K562 (cell line): ENCODE measurements around the gene SDC3. TPM values are rescaled to one million over a fixed set of nuclear protein-coding genes. Genes with fewer than 3 reads are reported as not detected.
A peak's percentile ranks its signal among the peaks of the same experiment; 100 is the strongest.

Experiments
- AFF4 ChIP-seq: sonication (generic); formaldehyde crosslinking; IDR thresholded peaks from 2 replicates; pipeline ENCODE4 v1.8.0; 2023; ENCODE audit warnings: mild to moderate bottlenecking, missing genetic modification reagents
- CTCF ChIP-seq, 3 experiments: IDR thresholded peaks in 2 of 3; conservative IDR thresholded peaks in 1 of 3; 2 replicates each; pipeline ENCODE4 v1.5.1; 2011 to 2012; ENCODE audit warnings: low read length in 3 of 3, mild to moderate bottlenecking in 3 of 3, control low read depth in 2 of 3, improper control_type of control experiment in 1 of 3, inconsistent platforms in 1 of 3, low read depth in 1 of 3, mixed read lengths in 1 of 3, moderate library complexity in 1 of 3; ENCODE audit not compliant: insufficient read depth in 2 of 3
- GTF3C2 ChIP-seq: IDR thresholded peaks from 3 replicates; pipeline ENCODE4 v1.6.1; 2011; ENCODE audit warnings: borderline replicate concordance, mild to moderate bottlenecking, moderate library complexity; ENCODE audit not compliant: insufficient read length; ENCODE audit errors: extremely low read depth
- HMGN3 ChIP-seq: IDR thresholded peaks from 2 replicates; pipeline ENCODE4 v1.6.1; 2011; ENCODE audit warnings: borderline replicate concordance, low read depth, mild to moderate bottlenecking, mixed read lengths, low read length; ENCODE audit not compliant: insufficient read length; ENCODE audit errors: extremely low read depth
- LCOR ChIP-seq: sonication (generic); formaldehyde crosslinking; IDR thresholded peaks from 2 replicates; pipeline ENCODE4 v1.8.0; 2022; ENCODE audit warnings: mild to moderate bottlenecking, missing genetic modification reagents
- MAX ChIP-seq: sonication (generic); formaldehyde crosslinking; IDR thresholded peaks from 2 replicates; pipeline ENCODE4 v1.9.0; 2022; ENCODE audit warnings: mild to moderate bottlenecking, missing genetic modification reagents
- TBP ChIP-seq: optimal IDR thresholded peaks from 2 replicates; pipeline ENCODE3; 2011; ENCODE audit warnings: low read depth, low read length, improper control_type of control experiment
- U2AF1 ChIP-seq: fragments of 200-400 bp; formaldehyde crosslinking; optimal IDR thresholded peaks from 2 replicates; pipeline ENCODE3; 2017; ENCODE audit warnings: mild to moderate bottlenecking, low read depth, low read length, moderate library complexity
- U2AF2 ChIP-seq: fragments of 200-400 bp; formaldehyde crosslinking; optimal IDR thresholded peaks from 2 replicates; pipeline ENCODE3; 2017; ENCODE audit warnings: low read depth, mild to moderate bottlenecking, low read length
- XRCC5 ChIP-seq: fragments of 200-400 bp; formaldehyde crosslinking; IDR thresholded peaks from 2 replicates; pipeline ENCODE4 v1.6.1; 2017; ENCODE audit warnings: low read depth, mild to moderate bottlenecking, low read length
- ZNF830 ChIP-seq: fragments of 250-450 bp; sonication (Bioruptor Pico); IDR thresholded peaks from 2 replicates; pipeline ENCODE4 v1.5.0; 2021; ENCODE audit warnings: mild to moderate bottlenecking
- polyA plus RNA-seq, 8 experiments: library from polyadenylated mRNA; depleted of rRNA in 4 of 8; stranded (reverse) in 5 of 8; unstranded in 3 of 8; fragments of >200 nt; fragmentation: Nextera tagmentation in 2 of 8; fragmentation: Illumina TruSeq in 1 of 8; extraction: Ambion mirVana in 2 of 8; extraction: Trizol in 1 of 8; gene quantifications; 2 replicates each; pipeline versions ENCODE4 v1.2.1 to v1.2.3, GENCODE V29; 2011 to 2014; ENCODE audit warnings: inconsistent platforms in 1 of 8, missing spikeins in 1 of 8
- total RNA-seq, 7 experiments: library from RNA; depleted of rRNA in 6 of 7; stranded (reverse); fragments of >200 nt in 6 of 7; fragmentation: Illumina TruSeq in 2 of 7; extraction: Trizol in 2 of 7; gene quantifications; 2 replicates each; pipeline versions ENCODE4 v1.2.1 to v1.2.3, GENCODE V29; 2011 to 2021; ENCODE audit warnings: low replicate concordance in 1 of 7

The SDC3 gene
- total and polyA plus RNA-seq, 9 of the 15 experiments (the other 6 are each of a cell fraction or from before 2014, with no cell fraction given): 0.38 to 44.1 (median 12.1) TPM

- TF ChIP-seq GTF3C2 (no peak), U2AF2 (no peak), CTCF (IDR thresholded peaks at IDR 0.05 in 2 of 3, conservative IDR thresholded peaks at IDR 0.05 in 1 of 3; ENCODE audit: insufficient read depth in 2 of 3, low read depth in 1 of 3, low read length in 3 of 3) (peak in 2 of 3 experiments; percentile 8 to 26; a peak in 1 of 6 replicates), HMGN3 (no peak), U2AF1 (no peak), TBP (no peak), XRCC5 (no peak), LCOR (CRISPR knock-in tag) (no peak), MAX (CRISPR knock-in tag) (0 out of 2 replicates have a peak, but pooled peaks have one; percentile 53), ZNF830 (CRISPR knock-in tag) (no peak), AFF4 (no peak)
Observed at GRCh38 chr1:30909365-30910068, 959 bp upstream of the SDC3 start (continued).
